SK-N-SH (cell line): Measurements from ENCODE around the gene ARHGAP10. TPM values are rescaled to one million over a fixed set of nuclear protein-coding genes. Genes with fewer than 3 reads are reported as not detected.

Experiments
- CTCF ChIA-PET: fragments of 300-600, 350-600 bp; formaldehyde crosslinking; extraction: SDS; loops from one replicate; lab custom pipeline; 2021; lab: Yijun Ruan, JAX
- POLR2A ChIA-PET: fragments of 350-600 bp; sonication (Branson Sonifier 250); formaldehyde crosslinking; extraction: SDS; loops from one replicate; lab custom pipeline; 2020; ENCODE audit warnings: antibody characterized with exemption, inconsistent platforms; lab: Yijun Ruan, JAX
- DNase-seq: peaks from one replicate; pipeline ENCODE4 v3.0.0; 2012
- H2AFZ ChIP-seq: fragments of 200-600 bp; sonication (generic); 2 replicates; pipeline ENCODE4 v1.8.1; 2016; ENCODE audit warnings: antibody characterized with exemption, mild to moderate bottlenecking, low read depth
- H3F3A ChIP-seq: fragments of 200-600 bp; sonication (generic); replicated peaks from 2 replicates; pipeline ENCODE3; 2016; ENCODE audit warnings: antibody characterized with exemption, mild to moderate bottlenecking; ENCODE audit not compliant: insufficient read depth
- H3K27ac ChIP-seq, 2 experiments: fragments of 200-500 bp in 1 of 2; fragments of 200-600 bp in 1 of 2; sonication (Bioruptor generic) in 1 of 2; sonication (generic), shearing (Covaris generic) in 1 of 2; 2 replicates each; pipeline versions ENCODE4 v1.5.1 to v1.6.1; 2014 to 2016; ENCODE audit warnings: low read depth in 2 of 2, inconsistent platforms in 1 of 2, low read length in 1 of 2, mild to moderate bottlenecking in 1 of 2, mixed read lengths in 1 of 2
- H3K27me3 ChIP-seq: fragments of 200-600 bp; sonication (generic), shearing (Covaris generic); 2 replicates; pipeline ENCODE4 v1.6.1; 2016; ENCODE audit warnings: mixed run types; ENCODE audit not compliant: insufficient read depth
- H3K36me3 ChIP-seq, 2 experiments: fragments of 200-500 bp in 1 of 2; fragments of 200-600 bp in 1 of 2; sonication (Bioruptor generic) in 1 of 2; sonication (generic) in 1 of 2; replicated peaks in 1 of 2; 2 replicates each; pipeline versions ENCODE3 to v1.5.1; 2014 to 2016; ENCODE audit warnings: low read length in 1 of 2, mild to moderate bottlenecking in 1 of 2; ENCODE audit not compliant: insufficient read depth in 2 of 2, control insufficient read depth in 1 of 2
- H3K4me1 ChIP-seq, 2 experiments: fragments of 200-500 bp in 1 of 2; fragments of 200-600 bp in 1 of 2; sonication (Bioruptor generic) in 1 of 2; sonication (generic), shearing (Covaris generic) in 1 of 2; 2 replicates each; pipeline versions ENCODE4 v1.5.1 to v1.6.1; 2014 to 2016; ENCODE audit warnings: low read depth in 1 of 2, low read length in 1 of 2, mixed run types in 1 of 2; ENCODE audit not compliant: insufficient read depth in 2 of 2, control insufficient read depth in 1 of 2
- H3K4me2 ChIP-seq: fragments of 200-600 bp; sonication (generic), shearing (Covaris generic); 2 replicates; pipeline ENCODE4 v1.6.1; 2017; ENCODE audit warnings: mixed run types
- H3K4me3 ChIP-seq, 2 experiments: fragments of 200-500 bp in 1 of 2; fragments of 200-600 bp in 1 of 2; sonication (Bioruptor generic) in 1 of 2; sonication (generic), shearing (Covaris generic) in 1 of 2; 2 replicates each; pipeline versions ENCODE4 v1.5.1 to v1.8.1; 2014 to 2016; ENCODE audit warnings: low read depth in 2 of 2, inconsistent platforms in 1 of 2, low read length in 1 of 2, mild to moderate bottlenecking in 1 of 2, mixed read lengths in 1 of 2, moderate library complexity in 1 of 2
- H3K79me2 ChIP-seq: fragments of 200-600 bp; sonication (generic); 2 replicates; pipeline ENCODE4 v1.8.1; 2017; ENCODE audit warnings: mild to moderate bottlenecking; ENCODE audit not compliant: insufficient read depth
- H3K9ac ChIP-seq: fragments of 200-600 bp; sonication (generic); 2 replicates; pipeline ENCODE4 v1.6.1; 2017; ENCODE audit warnings: mixed run types
- H3K9me2 ChIP-seq: fragments of 200-600 bp; sonication (generic); 2 replicates; pipeline ENCODE4 v1.6.1; 2017; ENCODE audit warnings: mixed run types
- H3K9me3 ChIP-seq: fragments of 200-600 bp; sonication (generic); 2 replicates; pipeline ENCODE4 v1.6.1; 2017; ENCODE audit warnings: mixed run types, mild to moderate bottlenecking, moderate library complexity
- H4K20me1 ChIP-seq: fragments of 200-600 bp; sonication (generic); 2 replicates; pipeline ENCODE4 v1.6.1; 2017; ENCODE audit warnings: mild to moderate bottlenecking, mixed run types; ENCODE audit not compliant: insufficient read depth
- ELF1 ChIP-seq: IDR thresholded peaks from 2 replicates; pipeline ENCODE4 v1.4.0; 2012
- EP300 ChIP-seq, 2 experiments: IDR thresholded peaks; 2 replicates each; pipeline versions ENCODE4 v1.4.0 to v1.6.1; 2012; ENCODE audit warnings: borderline replicate concordance in 1 of 2, low read depth in 1 of 2, low read length in 1 of 2
- EZH2phosphoT487 ChIP-seq: fragments of 200-600 bp; sonication (generic); IDR thresholded peaks from 2 replicates; pipeline ENCODE4 v1.6.1; 2017; ENCODE audit warnings: low read depth, mixed run types, mild to moderate bottlenecking, antibody characterized with exemption, moderate library complexity, borderline replicate concordance
- FOSL2 ChIP-seq: IDR thresholded peaks from 2 replicates; pipeline ENCODE4 v1.4.0; 2012; ENCODE audit warnings: low read depth, mild to moderate bottlenecking, moderate library complexity, borderline replicate concordance
- FOXJ3 ChIP-seq: sonication (generic); formaldehyde crosslinking; IDR thresholded peaks from 2 replicates; pipeline ENCODE4 v1.5.1; 2020; ENCODE audit warnings: mild to moderate bottlenecking, missing genetic modification reagents
- FOXM1 ChIP-seq: IDR thresholded peaks from 2 replicates; pipeline ENCODE4 v1.4.0; 2012; ENCODE audit warnings: low read depth, mild to moderate bottlenecking
- GATA2 ChIP-seq: sonication (generic); formaldehyde crosslinking; IDR thresholded peaks from 2 replicates; pipeline ENCODE4 v1.5.0; 2020; ENCODE audit warnings: mild to moderate bottlenecking, missing genetic modification reagents
- IRF3 ChIP-seq: fragments of 150-350 bp; IDR thresholded peaks from 2 replicates; pipeline ENCODE4 v1.6.1; 2016; ENCODE audit warnings: mild to moderate bottlenecking, low read depth, low read length
- JUND ChIP-seq: IDR thresholded peaks from 2 replicates; pipeline ENCODE4 v1.4.0; 2012
- MXI1 ChIP-seq: IDR thresholded peaks from 2 replicates; pipeline ENCODE4 v1.6.1; 2012; ENCODE audit warnings: mild to moderate bottlenecking, low read depth, low read length, improper control_type of control experiment
- PBX3 ChIP-seq: IDR thresholded peaks from 2 replicates; pipeline ENCODE4; 2012
- POLR2AphosphoS5 ChIP-seq: IDR thresholded peaks from 2 replicates; pipeline ENCODE4 v1.6.1; 2012; ENCODE audit warnings: low read depth, low read length
- RAD21 ChIP-seq: IDR thresholded peaks from 2 replicates; pipeline ENCODE4 v1.6.1; 2012; ENCODE audit warnings: mild to moderate bottlenecking, low read length
- RCOR1 ChIP-seq: fragments of 150-350 bp; IDR thresholded peaks from 2 replicates; pipeline ENCODE4 v1.6.1; 2017; ENCODE audit warnings: antibody characterized with exemption, low read length
- REST ChIP-seq: IDR thresholded peaks from 2 replicates; pipeline ENCODE4 v1.6.1; 2012; ENCODE audit warnings: mild to moderate bottlenecking, low read depth, low read length, moderate library complexity
- RFX5 ChIP-seq: IDR thresholded peaks from 2 replicates; pipeline ENCODE4 v1.6.1; 2012; ENCODE audit warnings: mild to moderate bottlenecking, improper control_type of control experiment, low read length
- SIN3A ChIP-seq: IDR thresholded peaks from 2 replicates; pipeline ENCODE4 v1.6.1; 2012; ENCODE audit warnings: low read depth, mild to moderate bottlenecking, low read length, moderate library complexity, borderline replicate concordance
- SMC3 ChIP-seq: IDR thresholded peaks from 2 replicates; pipeline ENCODE4 v1.6.1; 2012; ENCODE audit warnings: low read depth, low read length, improper control_type of control experiment
- TAF1 ChIP-seq: IDR thresholded peaks from 2 replicates; pipeline ENCODE4 v1.6.1; 2012; ENCODE audit warnings: low read depth, mild to moderate bottlenecking, low read length, moderate library complexity, borderline replicate concordance
- TCF12 ChIP-seq: IDR thresholded peaks from 2 replicates; pipeline ENCODE4 v1.4.0; 2012
- TEAD4 ChIP-seq: IDR thresholded peaks from 2 replicates; pipeline ENCODE4 v1.4.0; 2012; ENCODE audit warnings: mild to moderate bottlenecking, borderline replicate concordance; ENCODE audit not compliant: insufficient read depth
- YY1 ChIP-seq: IDR thresholded peaks from 2 replicates; pipeline ENCODE4 v1.4.0; 2012; ENCODE audit warnings: low read depth, mild to moderate bottlenecking
- ZBTB33 ChIP-seq: IDR thresholded peaks from 2 replicates; pipeline ENCODE4 v1.4.0; 2012; ENCODE audit warnings: low read depth, borderline replicate concordance
- WGBS: methylation state at CpG from one replicate; pipeline ENCODE4 v1.1.6; 2017; ENCODE audit warnings: low lambda C conversion rate; 5-methylcytosine and 5-hydroxymethylcytosine counted together
- polyA plus RNA-seq, 3 experiments: library from polyadenylated mRNA; depleted of rRNA; stranded (reverse); fragments of >200 nt; gene quantifications; 2 replicates each; pipeline ENCODE4 v1.2.3, GENCODE V29; 2012

ARHGAP10 gene
- polyA plus RNA-seq, 1 of the 3 experiments (the other 2 are of a cell fraction), result 15.1 TPM

DNA sequence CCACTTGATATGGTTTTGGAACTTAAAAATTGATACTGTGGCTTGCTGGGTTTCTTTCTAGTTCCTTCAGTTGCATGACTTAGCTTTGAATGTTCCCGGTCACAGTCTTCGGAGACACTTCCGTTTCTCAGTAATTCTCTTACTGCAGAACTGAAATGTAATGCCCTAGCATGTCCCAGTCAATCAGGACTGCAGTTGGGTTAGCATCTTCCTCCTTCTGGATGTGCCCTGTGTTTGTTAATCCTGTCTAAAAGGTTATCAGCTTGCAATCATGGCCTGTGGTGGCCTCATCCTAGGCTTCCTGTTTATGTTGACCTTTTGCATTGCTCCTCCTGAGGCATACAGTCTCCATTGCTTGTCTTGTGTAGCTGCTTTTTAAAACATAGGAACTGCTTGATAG lies 275.9 kb downstream of the ARHGAP10 start:
- no peak for TF ChIP-seq SMC3
- no peak for TF ChIP-seq EP300 (IDR thresholded peaks at IDR 0.05; ENCODE audit: borderline replicate concordance in 1 of 2, low read depth in 1 of 2, low read length in 1 of 2)
- no peak for TF ChIP-seq PBX3
- TF ChIP-seq JUND, result no peak
- TF ChIP-seq GATA2 (CRISPR knock-in tag), result no peak
- TF ChIP-seq RAD21, result no peak
- no peak for TF ChIP-seq TCF12
- TF ChIP-seq YY1, result no peak
- no peak for TF ChIP-seq FOXM1
- TF ChIP-seq MXI1, result no peak
- TF ChIP-seq REST, result no peak
- no peak for TF ChIP-seq EZH2phosphoT487
- TF ChIP-seq FOXJ3 (CRISPR knock-in tag), result no peak
- TF ChIP-seq RFX5, result no peak
- H3K4me3 ChIP-seq, result no peak overlapping the region
- no peaks in the 10 kb centered on the region for H3K9me3 ChIP-seq
- no peak overlapping the region for H2AFZ ChIP-seq
- H3K36me3 ChIP-seq, result no peaks in the 10 kb centered on the region
- CTCF ChIA-PET, result interaction anchor here (0.9 to 1.7 kb wide), 3 partner anchors 9 to 141 kb away, joined by 3 to 4 read pairs (median 3); no protein-coding TSS in a partner anchor
- peak overlapping the region; percentile 31 for H3K4me2 ChIP-seq
- WGBS, result 94% methylated on average over 3 of the region's 3 CpGs
- H3K27me3 ChIP-seq, result no peaks in the 10 kb centered on the region
- H3K4me1 ChIP-seq, result peaks cover 2 to 5% of the 10 kb centered on the region in 2 experiments; a peak in 2 of 4 replicates
- POLR2A ChIA-PET, result no interaction called here
- DNase-seq, result no peak
- peaks cover 18% of the 10 kb centered on the region for H3F3A ChIP-seq
- no peak overlapping the region for H3K9ac ChIP-seq
- peak overlapping the region in 1 of 2 experiments; percentile 64; a peak in 2 of 4 replicates for H3K27ac ChIP-seq
- H3K9me2 ChIP-seq, result no peaks in the 10 kb centered on the region
- peaks cover 9% of the 10 kb centered on the region; the same call in 1 of the 2 replicates for H4K20me1 ChIP-seq
- peaks cover 6% of the 10 kb centered on the region; the same call in 1 of the 2 replicates for H3K79me2 ChIP-seq

GRCh38 chr4:148015058-148015457 lies 283.2 kb downstream of the ARHGAP10 start:
- Histone ChIP-seq H2AFZ (no peak overlapping the region), H3K9me3 (no peaks in the 10 kb centered on the region), H3K9ac (no peak overlapping the region), H3K27me3 (no peaks in the 10 kb centered on the region), H3K9me2 (no peaks in the 10 kb centered on the region), H3F3A (no peaks in the 10 kb centered on the region), H3K4me2 (no peak overlapping the region), H3K27ac (no peak overlapping the region), H3K79me2 (no peaks in the 10 kb centered on the region; the same call in 1 of the 2 replicates), H3K4me3 (no peak overlapping the region), H3K36me3 (no peaks in the 10 kb centered on the region), H3K4me1 (no peaks in the 10 kb centered on the region), H4K20me1 (no peaks in the 10 kb centered on the region)
- ChIA-PET CTCF (no interaction called here), POLR2A (no interaction called here)
- 93% methylated on average over 2 of the region's 2 CpGs for WGBS
- DNase-seq, result no peak
- TF ChIP-seq IRF3, result no peak
- TF ChIP-seq SIN3A, result no peak
- no peak for TF ChIP-seq POLR2AphosphoS5
- TF ChIP-seq MXI1, result no peak
- TF ChIP-seq FOSL2, result no peak
- TF ChIP-seq ZBTB33, result no peak
- no peak for TF ChIP-seq TAF1
- no peak for TF ChIP-seq FOXJ3 (CRISPR knock-in tag)
- TF ChIP-seq ELF1, result no peak
- no peak for TF ChIP-seq RCOR1
- no peak for TF ChIP-seq TEAD4
